Fibroblast of upper back skin (primary cell): ENCODE results near the gene LRRC42.
"Not testable (repeated sequence)": the region's sequence is repeated elsewhere in the genome, so short reads cannot be mapped to it uniquely, and the experiment has no call there.

ENCODE experiments used
- DNase-seq: peaks from one replicate; pipeline ENCODE4 v3.0.0-alpha.2; 2013

Gene LRRC42

DNA sequence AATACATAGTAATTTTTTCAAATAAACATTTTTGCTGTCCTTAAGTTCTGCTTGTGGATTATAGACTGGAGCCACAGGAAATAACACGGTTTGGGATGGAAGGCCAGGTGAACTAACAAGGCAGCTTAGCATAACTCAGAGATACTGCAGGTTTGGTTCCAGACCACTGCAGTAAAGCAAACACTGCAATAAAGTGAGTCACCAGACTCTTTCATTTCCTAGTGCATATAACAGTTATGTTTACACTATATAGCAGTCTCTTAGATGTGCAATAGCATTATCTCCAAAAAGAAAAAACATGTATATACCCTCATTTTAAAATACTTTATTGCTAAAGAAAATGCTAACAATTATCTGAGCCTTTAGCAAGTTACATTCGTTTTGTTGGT lies 22.0 kb downstream of the LRRC42 start:
- no peak for DNase-seq

DNA sequence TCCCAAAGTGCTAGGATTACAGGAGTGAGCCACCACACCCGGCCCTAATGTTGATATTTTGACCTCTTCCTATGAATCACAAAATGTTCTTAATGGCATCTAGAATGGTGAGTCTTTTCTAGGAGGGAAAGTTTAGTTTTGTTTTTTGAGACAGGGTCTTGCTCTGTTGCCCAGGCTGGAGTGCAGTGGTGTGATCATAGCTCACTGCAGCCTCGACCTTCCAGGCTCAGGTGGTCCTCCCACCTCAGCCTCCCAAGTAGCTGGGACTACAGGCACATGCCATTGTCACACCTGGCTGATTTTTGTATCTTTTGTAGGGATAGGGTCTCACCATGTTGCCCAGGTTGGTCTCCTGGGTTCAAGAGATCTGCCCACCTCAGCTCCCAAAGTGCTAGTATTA lies 23.2 kb downstream of the LRRC42 start:
- DNase-seq, result not testable (repeated sequence)

DNA sequence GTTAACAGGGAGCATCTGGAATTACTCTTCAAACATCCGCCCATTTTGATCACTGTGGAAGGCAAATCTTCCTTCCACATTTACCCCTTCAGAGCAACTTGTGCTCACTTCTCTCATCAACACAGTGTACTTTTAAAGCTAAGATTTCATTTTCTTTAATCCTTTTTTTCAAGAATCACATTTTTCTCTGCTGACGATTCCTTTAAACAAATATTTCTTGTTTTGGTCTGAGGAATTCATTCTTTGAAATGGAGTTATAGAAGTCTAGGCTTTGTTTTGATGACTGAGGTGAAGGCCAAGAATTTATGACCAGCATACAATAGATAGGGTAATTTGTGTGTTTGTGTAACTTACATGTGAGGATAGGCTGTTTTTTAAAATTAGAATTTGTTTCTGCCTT lies 25.6 kb downstream of the LRRC42 start:
- DNase-seq, result no peak

DNA sequence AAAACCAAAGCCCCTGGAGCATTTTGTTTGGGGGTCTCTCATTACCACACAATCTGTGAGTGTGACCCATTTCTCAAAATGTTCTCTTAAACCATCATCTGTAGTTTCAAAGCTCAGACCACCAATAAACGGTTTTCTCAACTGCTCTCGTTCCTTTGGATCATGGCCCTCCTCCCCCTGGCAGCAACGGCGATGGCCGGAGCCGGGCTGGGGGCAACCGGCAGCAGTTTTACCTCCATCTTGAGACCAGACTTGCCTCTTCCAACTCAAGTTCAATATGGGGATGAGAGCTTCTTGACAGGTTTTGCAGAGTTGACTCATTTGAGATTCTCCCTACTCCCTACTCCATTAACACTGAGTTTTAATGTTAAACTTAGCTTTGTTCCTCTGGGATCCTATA lies 29.7 kb downstream of the LRRC42 start:
- DNase-seq, result no peak

DNA sequence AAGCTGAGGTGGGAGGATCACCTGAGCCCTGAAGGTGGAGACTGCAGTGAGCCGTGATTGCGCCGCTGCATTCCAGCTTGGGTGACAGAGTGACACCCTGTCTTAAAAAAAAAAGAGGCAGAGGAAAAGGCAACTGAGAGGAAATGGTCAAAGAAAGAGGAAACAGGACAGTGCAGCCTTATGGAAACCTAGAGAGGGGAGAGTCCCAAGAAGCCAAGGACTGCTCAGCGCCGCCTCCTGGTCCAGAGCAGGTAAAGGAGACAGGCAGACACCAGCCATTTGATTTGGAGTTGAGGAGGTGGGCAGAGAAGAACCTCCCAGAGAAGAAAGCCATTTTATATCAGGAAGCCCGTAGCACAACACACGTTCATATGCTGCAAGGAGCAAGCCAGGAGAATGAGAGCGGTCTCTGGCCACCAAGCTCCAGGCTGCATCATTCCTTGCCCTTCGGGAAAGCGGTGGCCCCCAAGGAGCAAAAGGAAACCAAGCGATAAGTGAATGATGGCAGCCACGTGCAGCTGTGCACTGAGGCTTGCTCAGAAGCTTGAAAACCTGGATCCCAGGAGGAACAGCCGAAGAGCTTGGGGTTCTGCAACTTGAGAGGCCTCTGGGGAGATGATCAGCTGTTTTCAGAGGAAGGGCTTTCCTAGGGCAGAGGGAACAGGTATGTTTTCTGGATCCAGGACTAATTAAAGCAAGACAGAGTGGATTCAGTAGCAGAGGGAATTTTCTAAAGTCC lies 33.7 kb downstream of the LRRC42 start:
- DNase-seq, result no peak

GRCh38 chr1:53981220-53981619 lies 35.1 kb downstream of the LRRC42 start:
- DNase-seq, result peak; percentile 28

GRCh38 chr1:53982034-53982762 lies 36.0 kb downstream of the LRRC42 start:
- DNase-seq, result peak; percentile 64

DNA sequence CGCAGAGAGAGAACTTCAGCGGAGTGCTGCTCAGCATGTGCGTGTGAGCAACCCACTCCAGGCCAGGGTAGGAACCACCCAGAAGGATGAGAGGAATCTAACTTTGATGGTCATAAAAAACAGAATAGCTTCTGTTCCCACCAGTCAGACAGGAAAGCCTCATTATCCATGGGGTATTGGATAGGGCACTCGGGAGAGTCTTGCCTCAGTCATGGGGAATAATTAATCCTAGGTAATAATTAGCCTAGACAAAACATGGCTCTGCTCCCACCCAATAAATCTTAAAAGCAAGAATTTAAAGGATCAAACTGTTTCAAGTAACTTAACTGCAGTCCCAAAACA lies 36.6 kb downstream of the LRRC42 start:
- DNase-seq, result no peak

- DNase-seq, result no peak
These were observed 38.6 kb downstream of the LRRC42 start for GRCh38 chr1:53984726-53985125.

- no peak for DNase-seq
These were observed 40.3 kb downstream of the LRRC42 start for GRCh38 chr1:53986458-53986857.

DNA sequence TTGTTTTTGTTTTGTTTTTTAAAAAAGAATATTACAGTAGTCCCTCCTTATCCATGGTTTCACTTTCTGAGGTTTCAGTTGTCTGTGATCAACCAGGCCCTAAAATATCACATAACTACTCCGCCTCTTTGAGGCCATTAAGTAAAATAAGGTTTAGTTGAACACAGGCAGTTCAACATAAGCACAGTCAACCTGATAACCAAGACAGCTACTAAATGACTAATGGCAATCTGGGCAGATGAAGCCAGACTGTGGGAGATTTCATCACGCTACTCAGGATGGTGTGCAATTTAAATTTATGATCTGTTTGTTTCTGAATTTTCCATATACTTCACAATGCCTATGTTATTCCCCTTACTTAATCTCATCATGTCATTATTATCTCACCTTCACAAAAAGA lies 41.7 kb downstream of the LRRC42 start:
- peak; percentile 27 for DNase-seq

DNA sequence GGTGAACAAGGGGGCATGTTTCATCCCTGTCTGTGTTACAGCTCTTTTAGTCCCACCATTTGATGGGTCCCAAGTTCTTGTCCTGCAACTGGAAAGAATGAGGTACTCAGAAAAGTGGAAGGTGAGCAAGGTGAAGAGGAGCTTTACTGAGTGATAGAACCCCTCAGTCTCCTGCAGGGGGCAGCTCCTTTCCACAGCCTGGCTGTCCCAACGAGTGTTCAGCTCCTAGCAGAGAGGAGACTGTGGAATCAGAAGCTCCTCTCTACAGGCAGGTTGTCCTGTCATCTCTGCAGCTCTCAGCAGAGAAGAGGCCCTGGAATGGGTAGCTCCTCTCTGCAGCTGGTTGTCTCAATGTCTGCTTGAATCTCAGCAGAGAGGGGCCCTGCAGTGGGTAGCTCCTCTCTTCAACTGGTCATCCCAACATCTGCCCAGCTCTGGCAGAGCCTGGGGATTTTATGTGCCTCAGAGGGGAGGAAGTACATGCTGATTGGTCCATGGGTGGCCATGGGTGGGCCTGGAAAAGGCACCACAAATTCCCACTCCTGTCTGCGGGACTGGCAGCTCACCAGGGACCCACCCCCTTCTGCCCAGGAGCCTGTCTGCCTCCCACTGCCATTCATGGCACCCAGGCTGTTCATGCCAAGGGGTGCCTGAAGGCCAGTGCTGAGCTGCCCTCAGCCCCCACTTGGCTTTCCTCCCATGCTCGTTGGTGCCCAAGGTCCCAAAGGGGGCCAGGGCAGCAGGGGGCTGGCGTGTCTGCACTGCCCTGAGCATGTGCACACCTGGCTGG lies 46.1 kb downstream of the LRRC42 start:
- no peak for DNase-seq

DNA sequence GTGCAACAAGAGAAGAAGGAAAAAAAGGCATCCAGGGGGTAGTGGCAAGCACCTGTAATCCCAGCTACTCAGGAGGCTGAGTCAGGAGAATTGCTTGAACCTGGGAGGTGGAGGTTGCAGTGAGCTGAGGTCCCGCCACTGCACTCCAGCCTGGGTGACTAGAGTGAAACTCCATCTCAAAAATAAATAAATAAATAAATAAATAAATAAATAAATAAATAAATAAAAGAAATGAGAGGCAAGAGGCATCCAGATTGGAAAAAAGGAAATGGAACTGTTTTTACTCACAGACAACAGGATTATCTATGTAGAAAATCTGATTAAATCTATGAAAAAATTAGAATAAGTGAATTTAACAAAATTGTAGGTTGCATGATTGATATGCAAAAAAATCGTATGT lies 48.4 kb downstream of the LRRC42 start:
- not testable (repeated sequence) for DNase-seq

- no peak for DNase-seq
These were observed 49.5 kb downstream of the LRRC42 start for GRCh38 chr1:53995683-53996082.

- no peak for DNase-seq
These were observed 52.1 kb downstream of the LRRC42 start for GRCh38 chr1:53998223-53998622.

- DNase-seq, result no peak
These were observed 53.8 kb downstream of the LRRC42 start for GRCh38 chr1:53999920-54000319.

DNA sequence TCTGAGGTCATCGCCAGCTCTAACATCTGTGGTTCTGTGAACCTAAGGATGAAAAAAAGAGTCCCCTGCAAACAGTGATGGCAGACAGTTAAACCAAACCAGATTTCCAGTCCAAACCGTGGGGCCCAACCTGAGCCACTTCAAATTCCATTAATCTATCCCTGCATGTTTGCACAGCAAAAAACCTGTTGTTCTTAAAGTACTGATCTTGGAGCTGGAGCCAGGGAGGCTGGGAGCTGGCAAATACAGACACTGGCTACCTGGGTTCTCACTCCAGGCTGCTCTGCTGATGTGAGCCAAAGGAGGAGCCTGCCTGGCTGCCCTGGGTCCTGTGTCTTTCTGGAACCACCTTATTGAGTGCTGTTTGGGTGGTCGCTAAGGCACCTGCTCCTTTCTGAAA lies 55.4 kb downstream of the LRRC42 start:
- DNase-seq, result no peak

- DNase-seq, result no peak
These were observed 56.5 kb downstream of the LRRC42 start for GRCh38 chr1:54002544-54003248.

GRCh38 chr1:54003249-54003646 lies 57.1 kb downstream of the LRRC42 start:
- no peak for DNase-seq

GRCh38 chr1:54003750-54004480 lies 57.8 kb downstream of the LRRC42 start:
- not testable (repeated sequence) for DNase-seq

- DNase-seq, result no peak
These were observed 58.4 kb downstream of the LRRC42 start for GRCh38 chr1:54004481-54005049.

DNA sequence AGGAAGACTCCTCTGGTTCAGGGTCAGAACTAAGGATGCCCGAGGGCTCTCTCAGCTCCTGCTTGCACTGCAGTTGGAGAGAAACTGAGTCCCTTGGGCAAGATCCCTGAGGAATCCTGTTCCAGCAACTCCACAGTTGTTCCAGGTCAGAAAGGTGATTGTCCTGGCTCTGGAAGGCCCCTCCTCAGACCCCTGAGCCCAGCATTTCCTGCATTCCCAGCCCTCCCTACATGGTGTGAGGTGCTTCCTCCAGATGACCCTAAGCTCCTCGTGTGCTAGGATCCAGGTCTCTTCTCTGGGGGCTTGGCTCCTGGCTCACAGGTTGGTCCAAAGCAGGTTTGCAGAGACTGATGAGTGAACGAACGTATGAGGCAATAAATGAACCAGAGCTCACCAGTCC lies 60.4 kb downstream of the LRRC42 start:
- no peak for DNase-seq
